22Rv1 (cell line): ENCODE data around the gene PTBP1.

Experiments
- CTCF ChIP-seq: fragments of 450-650 bp; IDR thresholded peaks from 2 replicates; pipeline ENCODE4 v1.5.1; 2017; ENCODE audit warnings: mild to moderate bottlenecking
- ZFX ChIP-seq: fragments of 450-650 bp; IDR thresholded peaks from 2 replicates; pipeline ENCODE4 v1.6.1; 2017; ENCODE audit warnings: antibody characterized with exemption, borderline replicate concordance

GRCh38 chr19:861141-861755, 64.0 kb downstream of the PTBP1 start:
- TF ChIP-seq CTCF: no peak
- no peak for TF ChIP-seq ZFX
